Measurements from ENCODE around the gene ENAH.

Gene ENAH

DNA sequence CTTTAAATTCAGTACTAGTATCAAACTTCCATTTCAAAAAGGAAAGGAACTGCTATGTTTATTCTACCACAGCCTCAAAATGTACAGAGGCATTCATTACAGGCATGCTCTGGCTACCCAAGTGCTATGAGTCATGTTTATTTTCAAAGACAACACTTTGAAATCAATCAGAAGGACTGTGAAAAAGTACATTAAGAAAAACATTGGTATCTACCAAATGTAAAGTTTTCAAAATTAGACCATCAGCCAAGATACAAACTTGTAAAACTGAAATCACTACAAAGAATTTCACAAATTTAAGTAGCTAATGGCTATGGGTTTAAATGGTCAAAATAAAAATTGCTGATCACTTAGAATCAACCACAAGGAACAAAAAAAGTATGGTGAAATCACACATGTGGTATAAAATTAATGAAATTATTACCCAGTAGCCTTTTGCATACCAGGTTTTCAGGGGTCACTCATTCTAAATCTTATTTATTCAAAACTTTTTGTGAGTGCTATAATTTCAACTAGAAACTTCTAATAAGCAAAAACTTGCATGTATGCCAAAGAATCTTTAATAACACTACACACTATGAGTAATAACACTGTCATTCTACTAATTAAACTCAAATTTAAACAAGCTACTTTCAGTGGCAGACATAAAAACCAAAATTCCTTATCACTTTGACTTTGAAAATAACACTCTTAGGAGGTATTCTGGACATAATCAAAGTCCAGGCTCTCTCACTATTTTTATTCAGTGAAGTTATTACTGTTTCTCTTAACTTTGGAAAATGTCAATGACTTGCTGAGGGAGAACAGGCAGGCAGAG lies 49.2 kb downstream of the ENAH start:
- H3K27me3 ChIP-seq (ENCODE audit: low read length), result no peaks in the 10 kb centered on the region
- no peaks in the 10 kb centered on the region for H4K20me1 ChIP-seq (ENCODE audit: low read depth, low read length)
- TF ChIP-seq EZH2phosphoT487 (conservative IDR thresholded peaks at IDR 0.05; ENCODE audit: low read length), result no peak
- TF ChIP-seq, protein P1, sequence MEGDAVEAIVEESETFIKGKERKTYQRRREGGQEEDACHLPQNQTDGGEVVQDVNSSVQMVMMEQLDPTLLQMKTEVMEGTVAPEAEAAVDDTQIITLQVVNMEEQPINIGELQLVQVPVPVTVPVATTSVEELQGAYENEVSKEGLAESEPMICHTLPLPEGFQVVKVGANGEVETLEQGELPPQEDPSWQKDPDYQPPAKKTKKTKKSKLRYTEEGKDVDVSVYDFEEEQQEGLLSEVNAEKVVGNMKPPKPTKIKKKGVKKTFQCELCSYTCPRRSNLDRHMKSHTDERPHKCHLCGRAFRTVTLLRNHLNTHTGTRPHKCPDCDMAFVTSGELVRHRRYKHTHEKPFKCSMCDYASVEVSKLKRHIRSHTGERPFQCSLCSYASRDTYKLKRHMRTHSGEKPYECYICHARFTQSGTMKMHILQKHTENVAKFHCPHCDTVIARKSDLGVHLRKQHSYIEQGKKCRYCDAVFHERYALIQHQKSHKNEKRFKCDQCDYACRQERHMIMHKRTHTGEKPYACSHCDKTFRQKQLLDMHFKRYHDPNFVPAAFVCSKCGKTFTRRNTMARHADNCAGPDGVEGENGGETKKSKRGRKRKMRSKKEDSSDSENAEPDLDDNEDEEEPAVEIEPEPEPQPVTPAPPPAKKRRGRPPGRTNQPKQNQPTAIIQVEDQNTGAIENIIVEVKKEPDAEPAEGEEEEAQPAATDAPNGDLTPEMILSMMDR (IDR thresholded peaks at IDR 0.05; ENCODE audit: insufficient read depth, low read length, poor library complexity, severe bottlenecking), result no peak
- H3K9me3 ChIP-seq (ENCODE audit: insufficient read depth, low read length), result no peaks in the 10 kb centered on the region
- H3K9me2 ChIP-seq (replicated peaks; ENCODE audit: insufficient read depth, low read length), result no peaks in the 10 kb centered on the region
- no peaks in the 10 kb centered on the region for H3K79me2 ChIP-seq (ENCODE audit: insufficient read depth, low read length)
- no peaks in the 10 kb centered on the region for H3K36me3 ChIP-seq (ENCODE audit: low read length)
- H3K4me2 ChIP-seq (ENCODE audit: low read depth, low read length, poor library complexity, severe bottlenecking), result no peak overlapping the region
- no peak overlapping the region for H3K4me3 ChIP-seq (ENCODE audit: insufficient read depth, low read length, poor library complexity, severe bottlenecking)
- no peak overlapping the region for H2AFZ ChIP-seq (ENCODE audit: low read depth, low read length, severe bottlenecking)
- no peaks in the 10 kb centered on the region for H3F3A ChIP-seq (ENCODE audit: insufficient read depth)
- no peak overlapping the region for H3K9ac ChIP-seq (ENCODE audit: low read length)
- H3K27ac ChIP-seq (ENCODE audit: low read depth, low read length), result no peak overlapping the region

DNA sequence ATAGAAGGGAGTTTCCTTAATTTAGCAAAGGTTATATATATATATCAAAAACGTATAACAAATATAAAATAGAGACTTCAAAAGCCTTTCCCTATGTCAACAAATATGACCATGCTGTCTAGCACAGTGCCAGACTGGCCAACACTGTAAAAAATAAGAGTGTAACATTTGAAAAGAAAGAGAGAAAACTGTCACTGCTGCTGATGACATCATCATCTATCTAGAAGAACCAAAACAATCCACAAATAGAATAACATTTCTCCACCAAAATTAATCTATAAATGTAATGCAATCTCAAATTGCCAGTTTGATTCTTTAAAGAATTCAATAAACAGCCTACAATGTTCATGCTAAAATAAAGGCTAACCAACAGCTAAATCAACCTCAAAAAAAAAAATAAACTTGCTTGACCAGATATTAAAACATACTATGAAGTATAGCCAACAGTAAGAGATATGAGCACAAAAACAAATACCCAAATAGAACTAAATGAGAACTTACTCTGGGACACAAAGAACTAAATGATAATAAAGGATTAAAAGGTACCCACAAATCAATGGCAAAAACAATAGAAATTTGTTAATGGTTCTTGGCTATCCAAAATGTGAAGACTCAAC lies 50.2 kb downstream of the ENAH start:
- H3K9ac ChIP-seq (ENCODE audit: low read length), result no peak overlapping the region
- no peaks in the 10 kb centered on the region for H3K79me2 ChIP-seq (ENCODE audit: insufficient read depth, low read length)
- H3K9me2 ChIP-seq (replicated peaks; ENCODE audit: insufficient read depth, low read length), result no peaks in the 10 kb centered on the region
- TF ChIP-seq EZH2phosphoT487 (conservative IDR thresholded peaks at IDR 0.05; ENCODE audit: low read length), result no peak
- TF ChIP-seq, protein P1 (IDR thresholded peaks at IDR 0.05; ENCODE audit: insufficient read depth, low read length, poor library complexity, severe bottlenecking), result no peak
- H2AFZ ChIP-seq (ENCODE audit: low read depth, low read length, severe bottlenecking), result no peak overlapping the region
- H3F3A ChIP-seq (ENCODE audit: insufficient read depth), result no peaks in the 10 kb centered on the region
- H4K20me1 ChIP-seq (ENCODE audit: low read depth, low read length), result no peaks in the 10 kb centered on the region
- no peak overlapping the region for H3K4me3 ChIP-seq (ENCODE audit: insufficient read depth, low read length, poor library complexity, severe bottlenecking)
- no peak overlapping the region for H3K4me2 ChIP-seq (ENCODE audit: low read depth, low read length, poor library complexity, severe bottlenecking)
- no peaks in the 10 kb centered on the region for H3K36me3 ChIP-seq (ENCODE audit: low read length)
- H3K27ac ChIP-seq (ENCODE audit: low read depth, low read length), result no peak overlapping the region
- H3K9me3 ChIP-seq (ENCODE audit: insufficient read depth, low read length), result no peaks in the 10 kb centered on the region
- H3K27me3 ChIP-seq (ENCODE audit: low read length), result no peaks in the 10 kb centered on the region

DNA sequence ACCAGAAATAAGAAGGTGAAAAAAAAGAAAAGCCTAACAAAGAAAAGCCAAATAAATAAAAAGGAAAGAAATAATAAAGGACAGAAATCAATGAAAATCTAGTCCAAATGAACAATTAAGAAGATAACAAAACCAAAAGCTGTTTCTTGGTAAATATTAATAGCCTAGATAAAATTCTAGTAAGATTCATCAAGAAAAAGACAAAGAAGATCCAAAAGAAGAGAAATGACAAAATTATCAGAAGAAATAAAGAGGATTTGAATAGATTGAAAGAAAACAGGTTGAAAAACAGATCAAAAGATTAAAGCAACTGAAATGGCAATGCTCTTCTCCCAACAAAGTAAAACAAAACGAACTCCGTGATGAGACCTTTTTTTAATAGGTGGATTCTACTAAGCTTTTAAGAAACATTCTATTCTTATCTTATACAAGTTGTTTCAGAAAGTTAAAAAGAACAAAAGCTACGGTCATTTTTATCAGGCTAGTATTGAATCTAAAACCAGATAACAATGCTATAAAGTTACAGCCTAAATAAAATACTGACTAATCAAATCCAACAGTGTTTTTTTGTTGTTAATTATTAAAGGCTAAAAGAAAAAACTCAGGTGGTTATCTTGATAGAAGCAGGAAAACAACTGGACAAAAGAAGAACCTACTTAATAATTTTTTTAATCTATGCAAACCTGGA lies 50.9 kb downstream of the ENAH start:
- Histone ChIP-seq H3K27ac (ENCODE audit: low read depth, low read length) (no peak overlapping the region), H3K9me2 (replicated peaks; ENCODE audit: insufficient read depth, low read length) (no peaks in the 10 kb centered on the region), H3F3A (ENCODE audit: insufficient read depth) (no peaks in the 10 kb centered on the region)

More for the DNA sequence above, 50.9 kb downstream of the ENAH start:
- Histone ChIP-seq H3K27me3 (ENCODE audit: low read length) (no peaks in the 10 kb centered on the region), H3K36me3 (ENCODE audit: low read length) (no peaks in the 10 kb centered on the region), H3K79me2 (ENCODE audit: insufficient read depth, low read length) (no peaks in the 10 kb centered on the region), H3K4me3 (ENCODE audit: insufficient read depth, low read length, poor library complexity, severe bottlenecking) (no peak overlapping the region), H3K4me2 (ENCODE audit: low read depth, low read length, poor library complexity, severe bottlenecking) (no peak overlapping the region), H2AFZ (ENCODE audit: low read depth, low read length, severe bottlenecking) (no peak overlapping the region), H3K9ac (ENCODE audit: low read length) (no peak overlapping the region), H3K9me3 (ENCODE audit: insufficient read depth, low read length) (no peaks in the 10 kb centered on the region), H4K20me1 (ENCODE audit: low read depth, low read length) (no peaks in the 10 kb centered on the region)
- no peak for TF ChIP-seq EZH2phosphoT487 (conservative IDR thresholded peaks at IDR 0.05; ENCODE audit: low read length)
- TF ChIP-seq, protein P1 (IDR thresholded peaks at IDR 0.05; ENCODE audit: insufficient read depth, low read length, poor library complexity, severe bottlenecking), result no peak
